Germinal center (tissue), 1 donor: ENCODE data around the gene CCDC54.
"Not testable (repeated sequence)": the region's sequence is repeated elsewhere in the genome, so short reads cannot be mapped to it uniquely, and the experiment has no call there.

Experiments
- DNase-seq: peaks from one replicate; pipeline ENCODE4 v3.0.0; 2012; ENCODE audit warnings: mixed read lengths, low spot score

Gene CCDC54

GRCh38 chr3:107377151-107377550 is at the start of gene CCDC54:
CCDC54 (plus strand) TSS chr3:107377439; CDS start chr3:107377588, 149 bp downstream.
- no peak for DNase-seq

GRCh38 chr3:107328069-107328468 is 49.2 kb upstream of the CCDC54 start:
- DNase-seq, result no peak

- peak; percentile 16 for DNase-seq
These were observed 48.2 kb upstream of the CCDC54 start for GRCh38 chr3:107329088-107329487.

- DNase-seq, result not testable (repeated sequence)
These were observed 37.5 kb upstream of the CCDC54 start for GRCh38 chr3:107339690-107340089.

GRCh38 chr3:107344722-107345121 is 32.5 kb upstream of the CCDC54 start:
- DNase-seq, result no peak

- no peak for DNase-seq
These were observed 31.3 kb upstream of the CCDC54 start for GRCh38 chr3:107345822-107346405.

- DNase-seq, result no peak
These were observed 30.7 kb upstream of the CCDC54 start for GRCh38 chr3:107346564-107346963.

GRCh38 chr3:107347751-107348150 is 29.5 kb upstream of the CCDC54 start:
- no peak for DNase-seq

- no peak for DNase-seq
These were observed 20.5 kb upstream of the CCDC54 start for GRCh38 chr3:107356706-107357105.

- no peak for DNase-seq
These were observed 15.6 kb upstream of the CCDC54 start for GRCh38 chr3:107361633-107362032.

- no peak for DNase-seq
These were observed 12.2 kb upstream of the CCDC54 start for GRCh38 chr3:107365051-107365450.

- DNase-seq, result no peak
These were observed 10.5 kb upstream of the CCDC54 start for GRCh38 chr3:107366766-107367165.

GRCh38 chr3:107367353-107367752 is 9.9 kb upstream of the CCDC54 start:
- no peak for DNase-seq

GRCh38 chr3:107368654-107369398 is 8.4 kb upstream of the CCDC54 start:
- DNase-seq, result no peak

- DNase-seq, result no peak
These were observed 7.4 kb upstream of the CCDC54 start for GRCh38 chr3:107369791-107370190.

- DNase-seq, result peak; percentile 8
These were observed 6.3 kb upstream of the CCDC54 start for GRCh38 chr3:107370907-107371306.

GRCh38 chr3:107372506-107372905 is 4.7 kb upstream of the CCDC54 start:
- no peak for DNase-seq

- no peak for DNase-seq
These were observed 3.3 kb upstream of the CCDC54 start for GRCh38 chr3:107373896-107374295.

- DNase-seq, result no peak
These were observed 1.6 kb upstream of the CCDC54 start for GRCh38 chr3:107375682-107376081.

- no peak for DNase-seq
These were observed 5.4 kb downstream of the CCDC54 start for GRCh38 chr3:107382631-107383030.

- DNase-seq, result no peak
These were observed 7.2 kb downstream of the CCDC54 start for GRCh38 chr3:107384428-107384827.

- DNase-seq, result no peak
These were observed 7.7 kb downstream of the CCDC54 start for GRCh38 chr3:107384907-107385306.

- DNase-seq, result no peak
These were observed 10.3 kb downstream of the CCDC54 start for GRCh38 chr3:107387555-107387954.
